GM13977 (cell line): Measurements from ENCODE around the gene GAB3.
A peak's percentile ranks its signal among the peaks of the same experiment; 100 is the strongest.

Source experiments
- DNase-seq: peaks from one replicate; pipeline ENCODE4 v3.0.0; 2012; ENCODE audit warnings: low spot score
- CTCF ChIP-seq: IDR thresholded peaks from 2 replicates; pipeline ENCODE4 v1.5.1; 2012; ENCODE audit warnings: mild to moderate bottlenecking, control low read depth; ENCODE audit not compliant: insufficient read depth; ENCODE audit errors: extremely low read depth, missing control alignments
- in situ Hi-C: fragments of 300-500 bp; cut with MboI; formaldehyde crosslinking; loops from one replicate; pipeline ENCODE4 v1.12.0; 2022; ENCODE audit warnings: low sequenced_read_pairs, low pct_unique_long_range_greater_than_20kb, mixed read lengths, inconsistent platforms; ENCODE audit not compliant: unreplicated experiment

Gene GAB3

GRCh38 chrX:154717824-154718223 is 33.1 kb downstream of the GAB3 start:
- in situ Hi-C loops = no loop called here
- DNase-seq = no peak
- no peak for TF ChIP-seq CTCF

GRCh38 chrX:154715825-154716224 is 35.1 kb downstream of the GAB3 start:
- TF ChIP-seq CTCF = no peak
- DNase-seq = no peak
- in situ Hi-C loops = no loop called here

- peak; percentile 85 for TF ChIP-seq CTCF
- in situ Hi-C loops = no loop called here
- peak; percentile 72 for DNase-seq
These were observed 36.0 kb downstream of the GAB3 start for GRCh38 chrX:154714925-154715324.

GRCh38 chrX:154712781-154713740 is 37.8 kb downstream of the GAB3 start:
- DNase-seq = peak; percentile 74
- TF ChIP-seq CTCF = no peak
- in situ Hi-C loops = no loop called here

- DNase-seq = no peak
- no peak for TF ChIP-seq CTCF
- in situ Hi-C loops = no loop called here
These were observed 39.6 kb downstream of the GAB3 start for GRCh38 chrX:154711264-154711663.

- in situ Hi-C loops = no loop called here
- TF ChIP-seq CTCF = no peak
- no peak for DNase-seq
These were observed 40.6 kb downstream of the GAB3 start for GRCh38 chrX:154710309-154710708.
